ENCODE data around the gene MIER2.
"Not testable (repeated sequence)": the region's sequence is repeated elsewhere in the genome, so short reads cannot be mapped to it uniquely, and the experiment has no call there.

The MIER2 gene

GRCh38 chr19:344625-345319 is at the start of gene MIER2:
Gene MIER2 (minus strand): TSS chr19:344796. CDS start chr19:344782, 14 bp downstream.
- DNase-seq (ENCODE audit: low read depth), result peak; percentile 77

- not testable (repeated sequence) for DNase-seq (ENCODE audit: low read depth)
These were observed 49.0 kb upstream of the MIER2 start for GRCh38 chr19:393560-393959.

GRCh38 chr19:392375-392970 is 47.9 kb upstream of the MIER2 start:
- DNase-seq (ENCODE audit: low read depth), result no peak

GRCh38 chr19:391726-392374 is 47.3 kb upstream of the MIER2 start:
- no peak for DNase-seq (ENCODE audit: low read depth)

GRCh38 chr19:391207-391557 is 46.6 kb upstream of the MIER2 start:
- DNase-seq (ENCODE audit: low read depth), result no peak

GRCh38 chr19:390386-391206 is 46.0 kb upstream of the MIER2 start:
- no peak for DNase-seq (ENCODE audit: low read depth)

- DNase-seq (ENCODE audit: low read depth), result no peak
These were observed 45.3 kb upstream of the MIER2 start for GRCh38 chr19:389935-390289.

- DNase-seq (ENCODE audit: low read depth), result no peak
These were observed 44.8 kb upstream of the MIER2 start for GRCh38 chr19:389255-389934.

- no peak for DNase-seq (ENCODE audit: low read depth)
These were observed 44.1 kb upstream of the MIER2 start for GRCh38 chr19:388691-389090.

- DNase-seq (ENCODE audit: low read depth), result no peak
These were observed 43.2 kb upstream of the MIER2 start for GRCh38 chr19:387777-388176.

- not testable (repeated sequence) for DNase-seq (ENCODE audit: low read depth)
These were observed 42.2 kb upstream of the MIER2 start for GRCh38 chr19:386632-387301.

- DNase-seq (ENCODE audit: low read depth), result not testable (repeated sequence)
These were observed 41.6 kb upstream of the MIER2 start for GRCh38 chr19:386189-386588.

GRCh38 chr19:384799-385169 is 40.2 kb upstream of the MIER2 start:
- no peak for DNase-seq (ENCODE audit: low read depth)

GRCh38 chr19:383922-384798 is 39.6 kb upstream of the MIER2 start:
- DNase-seq (ENCODE audit: low read depth), result no peak

- no peak for DNase-seq (ENCODE audit: low read depth)
These were observed 38.4 kb upstream of the MIER2 start for GRCh38 chr19:383040-383439.

- DNase-seq (ENCODE audit: low read depth), result not testable (repeated sequence)
These were observed 38.0 kb upstream of the MIER2 start for GRCh38 chr19:382578-382977.

GRCh38 chr19:381901-382300 is 37.3 kb upstream of the MIER2 start:
- DNase-seq (ENCODE audit: low read depth), result not testable (repeated sequence)

GRCh38 chr19:380618-381219 is 36.1 kb upstream of the MIER2 start:
- not testable (repeated sequence) for DNase-seq (ENCODE audit: low read depth)

- DNase-seq (ENCODE audit: low read depth), result no peak
These were observed 35.2 kb upstream of the MIER2 start for GRCh38 chr19:379796-380195.

GRCh38 chr19:378706-379105 is 34.1 kb upstream of the MIER2 start:
- no peak for DNase-seq (ENCODE audit: low read depth)

Data from activated gamma-delta T cell treated with anti-CD3 and anti-CD28 coated beads, Interleukin-2, amount 50 U/mL, for 16 hours (primary cell).